Neural progenitor cell (in vitro differentiated cells): ENCODE measurements around the gene GON4L. TPM values are rescaled to one million over a fixed set of nuclear protein-coding genes. Genes with fewer than 3 reads are reported as not detected.
"Not testable (repeated sequence)": the region's sequence is repeated elsewhere in the genome, so short reads cannot be mapped to it uniquely, and the experiment has no call there.

Source experiments
- DNase-seq: peaks from one replicate; pipeline ENCODE4 v3.0.0-alpha.2; 2016; ENCODE audit warnings: low spot score
- H2AFZ ChIP-seq: fragments of 200-600 bp; sonication (generic); replicated peaks from 2 replicates; pipeline ENCODE4 v1.6.1; 2016; ENCODE audit warnings: antibody characterized with exemption
- H3F3A ChIP-seq: fragments of 200-600 bp; sonication (generic); 2 replicates; pipeline ENCODE4 v1.6.1; 2016; ENCODE audit warnings: antibody characterized with exemption, low read depth
- H3K27ac ChIP-seq: fragments of 200-600 bp; sonication (generic); 2 replicates; pipeline ENCODE4 v1.5.1; 2016; ENCODE audit warnings: mild to moderate bottlenecking
- H3K27me3 ChIP-seq: fragments of 200-600 bp; sonication (generic); 2 replicates; pipeline ENCODE4 v1.6.1; 2016; ENCODE audit warnings: mild to moderate bottlenecking, moderate library complexity
- H3K36me3 ChIP-seq: fragments of 200-600 bp; sonication (generic); 2 replicates; pipeline ENCODE4 v1.5.1; 2016
- H3K4me1 ChIP-seq: fragments of 200-600 bp; sonication (generic); 2 replicates; pipeline ENCODE4 v1.6.1; 2016; ENCODE audit warnings: mixed run types
- H3K4me2 ChIP-seq: fragments of 200-600 bp; sonication (generic); 2 replicates; pipeline ENCODE4 v1.6.1; 2016
- H3K4me3 ChIP-seq: fragments of 200-600 bp; sonication (generic); 2 replicates; pipeline ENCODE4 v1.5.1; 2016
- H3K79me2 ChIP-seq: fragments of 200-600 bp; sonication (generic); 2 replicates; pipeline ENCODE4 v1.6.1; 2016; ENCODE audit warnings: low read depth
- H3K9ac ChIP-seq: fragments of 200-600 bp; sonication (generic); 2 replicates; pipeline ENCODE4 v1.6.1; 2016
- H3K9me3 ChIP-seq: fragments of 200-600 bp; sonication (generic); 2 replicates; pipeline ENCODE4 v1.5.1; 2016; ENCODE audit warnings: low read depth
- H4K20me1 ChIP-seq: fragments of 200-600 bp; sonication (generic); 2 replicates; pipeline ENCODE4 v1.6.1; 2016; ENCODE audit warnings: low read depth
- H3K27ac Mint-ChIP-seq: 3 replicates; pipeline ENCODE4 v1.8.0; 2021; ENCODE audit warnings: mixed read lengths
- H3K27me3 Mint-ChIP-seq: 2 replicates; pipeline ENCODE4 v1.8.0; 2022; ENCODE audit warnings: low read depth, mild to moderate bottlenecking, inconsistent platforms, moderate library complexity, mixed read lengths; ENCODE audit not compliant: insufficient read depth
- H3K36me3 Mint-ChIP-seq: 3 replicates; pipeline ENCODE4 v1.8.0; 2021; ENCODE audit warnings: mixed read lengths
- H3K4me1 Mint-ChIP-seq: 3 replicates; pipeline ENCODE4 v1.8.0; 2021; ENCODE audit warnings: mixed read lengths
- H3K4me3 Mint-ChIP-seq: 3 replicates; pipeline ENCODE4 v1.8.0; 2021; ENCODE audit warnings: mild to moderate bottlenecking, moderate library complexity, mixed read lengths
- H3K9me3 Mint-ChIP-seq: 3 replicates; pipeline ENCODE4 v1.8.0; 2020; ENCODE audit warnings: mixed read lengths
- CTCF ChIP-seq: fragments of 200-600 bp; sonication (generic); IDR thresholded peaks from 2 replicates; pipeline ENCODE4 v1.5.1; 2017; ENCODE audit warnings: antibody characterized with exemption, mild to moderate bottlenecking
- EZH2 ChIP-seq: fragments of 200-600 bp; sonication (generic); IDR thresholded peaks from 2 replicates; pipeline ENCODE4 v1.6.1; 2017; ENCODE audit warnings: antibody characterized with exemption, mild to moderate bottlenecking, moderate library complexity
- EZH2phosphoT487 ChIP-seq: fragments of 200-600 bp; sonication (generic); IDR thresholded peaks from 2 replicates; pipeline ENCODE4 v1.6.1; 2017; ENCODE audit warnings: antibody characterized with exemption
- total RNA-seq: library from RNA; depleted of rRNA; stranded (reverse); fragments of >200 nt; gene quantifications from 2 replicates; pipeline ENCODE4 v1.2.3, GENCODE V29; 2015; ENCODE audit warnings: low replicate concordance

The GON4L gene
- total RNA-seq, 1 donor from 2014 or later, result 31.4 TPM

DNA sequence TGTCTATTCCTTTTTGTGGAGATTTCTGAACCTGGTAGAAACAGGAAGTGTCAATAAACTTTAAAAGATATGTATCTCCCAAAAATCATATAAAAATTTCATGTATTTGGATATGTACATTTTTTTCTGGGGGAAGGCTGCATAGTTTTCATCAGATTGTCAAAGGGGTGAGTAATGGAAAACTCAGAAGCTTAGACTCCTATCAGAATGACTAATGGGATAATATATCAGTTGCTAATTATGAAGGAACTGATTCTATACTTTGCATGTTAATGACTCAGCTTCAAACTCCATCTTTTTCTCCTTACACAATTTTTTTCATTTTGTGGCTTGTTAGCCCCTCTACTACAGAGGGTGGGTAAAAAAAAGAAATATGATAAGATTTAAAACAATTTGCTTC is 55.9 kb downstream of the GON4L start:
- no peaks in the 10 kb centered on the region for H3K79me2 ChIP-seq
- no peak overlapping the region for H3K4me2 ChIP-seq
- no peak for TF ChIP-seq EZH2phosphoT487
- no peak for TF ChIP-seq EZH2
- TF ChIP-seq CTCF, result no peak
- no peak overlapping the region for H2AFZ ChIP-seq
- H3K4me3 Mint-ChIP-seq, result no peak overlapping the region
- DNase-seq, result no peak
- no peaks in the 10 kb centered on the region for H3K4me1 Mint-ChIP-seq
- no peaks in the 10 kb centered on the region for H3F3A ChIP-seq
- H3K9ac ChIP-seq, result no peak overlapping the region
- peaks cover 24% of the 10 kb centered on the region for H3K36me3 Mint-ChIP-seq
- no peak overlapping the region for H3K27ac Mint-ChIP-seq
- no peaks in the 10 kb centered on the region for H3K9me3 ChIP-seq
- no peaks in the 10 kb centered on the region for H3K27me3 ChIP-seq
- no peaks in the 10 kb centered on the region for H3K36me3 ChIP-seq
- H3K4me3 ChIP-seq, result no peak overlapping the region
- no peaks in the 10 kb centered on the region for H4K20me1 ChIP-seq
- no peaks in the 10 kb centered on the region for H3K9me3 Mint-ChIP-seq
- H3K4me1 ChIP-seq, result no peaks in the 10 kb centered on the region
- no peaks in the 10 kb centered on the region for H3K27me3 Mint-ChIP-seq
- H3K27ac ChIP-seq, result no peak overlapping the region

GRCh38 chr1:155795618-155796017 is 61.4 kb downstream of the GON4L start:
- H3K27me3 ChIP-seq, H3K79me2 ChIP-seq, H4K20me1 ChIP-seq, H3K4me1 Mint-ChIP-seq, H2AFZ ChIP-seq, H3K4me2 ChIP-seq, DNase-seq, H3K4me3 Mint-ChIP-seq, H3K36me3 ChIP-seq, H3K9me3 ChIP-seq, H3K4me1 ChIP-seq, H3F3A ChIP-seq, H3K4me3 ChIP-seq, H3K27ac Mint-ChIP-seq, H3K9me3 Mint-ChIP-seq, H3K9ac ChIP-seq, H3K27me3 Mint-ChIP-seq, H3K27ac ChIP-seq: not testable (repeated sequence)
- H3K36me3 Mint-ChIP-seq, result peaks cover 21% of the 10 kb centered on the region

- no peak overlapping the region for H3K4me3 ChIP-seq
- H3F3A ChIP-seq, result no peaks in the 10 kb centered on the region
- H3K27ac ChIP-seq, result no peak overlapping the region
- no peak overlapping the region for H3K4me2 ChIP-seq
- Mint-ChIP-seq H3K4me1 (no peaks in the 10 kb centered on the region), H3K4me3 (no peak overlapping the region), H3K27me3 (peaks cover 2% of the 10 kb centered on the region), H3K27ac (no peak overlapping the region), H3K9me3 (no peaks in the 10 kb centered on the region), H3K36me3 (peaks cover 22% of the 10 kb centered on the region)
- H3K27me3 ChIP-seq, result no peaks in the 10 kb centered on the region
- peaks cover 7% of the 10 kb centered on the region for H3K36me3 ChIP-seq
- H4K20me1 ChIP-seq, result no peaks in the 10 kb centered on the region
- H3K9ac ChIP-seq, result no peak overlapping the region
- H3K79me2 ChIP-seq, result no peaks in the 10 kb centered on the region
- DNase-seq, result no peak
- H2AFZ ChIP-seq, result no peak overlapping the region
- TF ChIP-seq EZH2, result no peak
- no peak for TF ChIP-seq EZH2phosphoT487
- no peak for TF ChIP-seq CTCF
- H3K9me3 ChIP-seq, result no peaks in the 10 kb centered on the region
- H3K4me1 ChIP-seq, result no peaks in the 10 kb centered on the region
These were observed 62.3 kb downstream of the GON4L start for GRCh38 chr1:155794605-155795245.

GRCh38 chr1:155793213-155793612 is 63.8 kb downstream of the GON4L start:
- Histone ChIP-seq H3K36me3 (peaks cover 7% of the 10 kb centered on the region), H3K9ac (no peak overlapping the region), H4K20me1 (no peaks in the 10 kb centered on the region), H2AFZ (no peak overlapping the region), H3K9me3 (no peaks in the 10 kb centered on the region), H3K27me3 (no peaks in the 10 kb centered on the region), H3K79me2 (no peaks in the 10 kb centered on the region), H3F3A (no peaks in the 10 kb centered on the region), H3K4me3 (no peak overlapping the region), H3K4me2 (no peak overlapping the region), H3K27ac (no peak overlapping the region), H3K4me1 (no peaks in the 10 kb centered on the region)
- no peak overlapping the region for H3K4me3 Mint-ChIP-seq
- no peaks in the 10 kb centered on the region for H3K9me3 Mint-ChIP-seq
- TF ChIP-seq EZH2phosphoT487 (no peak), EZH2 (no peak), CTCF (no peak)
- peaks cover 11% of the 10 kb centered on the region for H3K36me3 Mint-ChIP-seq
- H3K27ac Mint-ChIP-seq, result no peak overlapping the region
- H3K4me1 Mint-ChIP-seq, result no peaks in the 10 kb centered on the region
- no peak for DNase-seq
- peaks cover 2% of the 10 kb centered on the region for H3K27me3 Mint-ChIP-seq
